ENCODE results near the gene RCL1. TPM values are rescaled to one million over a fixed set of nuclear protein-coding genes. Genes with fewer than 3 reads are reported as not detected.

Gene RCL1
- total RNA-seq, 3 donors from 2014 or later = 12.0 to 13.3 (median 12.4) TPM

GRCh38 chr9:4826417-4827166 is 33.8 kb downstream of the RCL1 start:
- TF ChIP-seq CTCF (IDR thresholded peaks at IDR 0.05) = no peak
- Histone ChIP-seq H3K4me1 (ENCODE audit: low read depth) (no peaks in the 10 kb centered on the region), H3K36me3 (ENCODE audit: low read depth) (no peaks in the 10 kb centered on the region), H3K4me3 (no peak overlapping the region), H3K9me3 (no peaks in the 10 kb centered on the region)
- intact Hi-C loops (cut with DNase I, micrococcal nuclease) = no loop called here
- no peak for DNase-seq
- no peak for ATAC-seq

GRCh38 chr9:4827224-4827623 is 34.5 kb downstream of the RCL1 start:
- no peak for ATAC-seq
- intact Hi-C loops (cut with DNase I, micrococcal nuclease) = no loop called here

GRCh38 chr9:4828761-4829160 is 36.0 kb downstream of the RCL1 start:
- ATAC-seq (no peak), DNase-seq (no peak)
- Histone ChIP-seq H3K36me3 (ENCODE audit: low read depth) (no peaks in the 10 kb centered on the region), H3K4me1 (ENCODE audit: low read depth) (no peaks in the 10 kb centered on the region), H3K9me3 (no peaks in the 10 kb centered on the region), H3K4me3 (no peak overlapping the region)
- no peak for TF ChIP-seq CTCF (IDR thresholded peaks at IDR 0.05)
- intact Hi-C loops (cut with DNase I, micrococcal nuclease) = no loop called here

More at GRCh38 chr9:4827224-4827623, 34.5 kb downstream of the RCL1 start:
- no peak for DNase-seq
- no peaks in the 10 kb centered on the region for H3K4me1 ChIP-seq (ENCODE audit: low read depth)
- no peak overlapping the region for H3K4me3 ChIP-seq
- TF ChIP-seq CTCF (IDR thresholded peaks at IDR 0.05) = no peak
- H3K9me3 ChIP-seq = no peaks in the 10 kb centered on the region
- no peaks in the 10 kb centered on the region for H3K36me3 ChIP-seq (ENCODE audit: low read depth)

GRCh38 chr9:4829969-4830368 is 37.2 kb downstream of the RCL1 start:
- intact Hi-C loops (cut with DNase I, micrococcal nuclease) = no loop called here
- ATAC-seq (peak; percentile 53), DNase-seq (no peak)
- TF ChIP-seq CTCF (IDR thresholded peaks at IDR 0.05) = no peak
- Histone ChIP-seq H3K9me3 (no peaks in the 10 kb centered on the region), H3K4me1 (ENCODE audit: low read depth) (no peaks in the 10 kb centered on the region), H3K36me3 (ENCODE audit: low read depth) (no peaks in the 10 kb centered on the region), H3K4me3 (no peak overlapping the region)

- H3K4me3 ChIP-seq = no peak overlapping the region
- no peaks in the 10 kb centered on the region for H3K9me3 ChIP-seq
- no peaks in the 10 kb centered on the region for H3K36me3 ChIP-seq (ENCODE audit: low read depth)
- DNase-seq = no peak
- H3K4me1 ChIP-seq (ENCODE audit: low read depth) = no peaks in the 10 kb centered on the region
- TF ChIP-seq CTCF (IDR thresholded peaks at IDR 0.05) = no peak
- intact Hi-C loops (cut with DNase I, micrococcal nuclease) = no loop called here
- no peak for ATAC-seq
Observed at GRCh38 chr9:4830699-4831098, 38.0 kb downstream of the RCL1 start.

Measured in mucosa of descending colon (tissue), 3 donors.